Fibroblast of lung (primary cell): Measurements from ENCODE around the gene TREH. TPM values are rescaled to one million over a fixed set of nuclear protein-coding genes. Genes with fewer than 3 reads are reported as not detected.

ENCODE experiments used
- DNase-seq, 2 donors: peaks; one replicate each; pipeline versions ENCODE4 v3.0.0 to v3.0.0-alpha.2; 2010; ENCODE audit warnings: low read depth in 2 of 2
- H2AFZ ChIP-seq: 2 replicates; pipeline ENCODE4 v1.5.1; 2012; ENCODE audit warnings: low read length, control low read depth, inconsistent platforms
- H3K27ac ChIP-seq: 2 replicates; pipeline ENCODE4 v1.5.1; 2011; ENCODE audit warnings: low read length, control low read depth; ENCODE audit not compliant: insufficient read depth
- H3K27me3 ChIP-seq: 2 replicates; pipeline ENCODE4 v1.5.1; 2011; ENCODE audit warnings: mild to moderate bottlenecking, low read length; ENCODE audit not compliant: control insufficient read depth, insufficient read depth
- H3K36me3 ChIP-seq: 2 replicates; pipeline ENCODE4 v1.5.1; 2011; ENCODE audit warnings: low read length; ENCODE audit not compliant: control insufficient read depth, insufficient read depth
- H3K4me1 ChIP-seq: 2 replicates; pipeline ENCODE4 v1.5.1; 2011; ENCODE audit warnings: low read length; ENCODE audit not compliant: control insufficient read depth, insufficient read depth; ENCODE audit errors: extremely low read depth
- H3K4me2 ChIP-seq: 2 replicates; pipeline ENCODE4 v1.5.1; 2011; ENCODE audit warnings: low read length, control low read depth; ENCODE audit not compliant: insufficient read depth; ENCODE audit errors: extremely low read depth
- H3K4me3 ChIP-seq, 4 experiments: fragments of 200-600 bp in 1 of 4; sonication (generic) in 1 of 4; replicated peaks in 1 of 4; 2 replicates each; pipeline ENCODE4 v1.5.1; 2011 to 2016; ENCODE audit warnings: low read length in 4 of 4, low read depth in 3 of 4, mild to moderate bottlenecking in 3 of 4, control low read depth in 2 of 4, inconsistent platforms in 1 of 4, mixed read lengths in 1 of 4; ENCODE audit not compliant: insufficient read depth in 1 of 4; ENCODE audit errors: control extremely low read depth in 1 of 4
- H3K79me2 ChIP-seq: 2 replicates; pipeline ENCODE4 v1.5.1; 2012; ENCODE audit warnings: mild to moderate bottlenecking, low read length, inconsistent platforms; ENCODE audit not compliant: control insufficient read depth, insufficient read depth
- H3K9ac ChIP-seq: 2 replicates; pipeline ENCODE4 v1.5.1; 2011; ENCODE audit warnings: mild to moderate bottlenecking, low read length, control low read depth; ENCODE audit not compliant: insufficient read depth
- H3K9me3 ChIP-seq: 2 replicates; pipeline ENCODE4 v1.5.1; 2012; ENCODE audit warnings: low read depth, low read length; ENCODE audit not compliant: control insufficient read depth, insufficient read depth
- H4K20me1 ChIP-seq: 2 replicates; pipeline ENCODE4 v1.5.1; 2011; ENCODE audit warnings: low read length; ENCODE audit not compliant: control insufficient read depth, insufficient read depth; ENCODE audit errors: extremely low read depth
- EZH2 ChIP-seq: IDR thresholded peaks from 2 replicates; pipeline ENCODE4 v1.5.1; 2012; ENCODE audit warnings: low read length, control low read depth, mild to moderate bottlenecking; ENCODE audit errors: missing control alignments
- polyA plus RNA-seq, 2 donors: library from polyadenylated mRNA; depleted of rRNA in 1 of 2; stranded (reverse) in 1 of 2; unstranded in 1 of 2; fragments of >200 nt; gene quantifications; 2 replicates each; pipeline ENCODE4 v1.2.1, GENCODE V29; 2011 to 2012; ENCODE audit warnings: missing spikeins in 1 of 2
- total RNA-seq: library from RNA; depleted of rRNA; stranded (reverse); fragments of >200 nt; gene quantifications from 2 replicates; pipeline ENCODE4 v1.2.1, GENCODE V29; 2014
- TF ChIP-seq, protein P1 (sequence below), 2 donors: IDR thresholded peaks in 1 of 2; conservative IDR thresholded peaks in 1 of 2; 1 replicate in 1 of 2; 2 replicates in 1 of 2; pipeline ENCODE4 v1.5.1; 2011 to 2012; ENCODE audit warnings: low read length in 2 of 2, control low read depth in 1 of 2, inconsistent platforms in 1 of 2, low read depth in 1 of 2, mild to moderate bottlenecking in 1 of 2

Gene TREH
- total and polyA plus RNA-seq, 2 donors (not counting 1 experiment from before 2014, with no cell fraction given), result not detected

DNA sequence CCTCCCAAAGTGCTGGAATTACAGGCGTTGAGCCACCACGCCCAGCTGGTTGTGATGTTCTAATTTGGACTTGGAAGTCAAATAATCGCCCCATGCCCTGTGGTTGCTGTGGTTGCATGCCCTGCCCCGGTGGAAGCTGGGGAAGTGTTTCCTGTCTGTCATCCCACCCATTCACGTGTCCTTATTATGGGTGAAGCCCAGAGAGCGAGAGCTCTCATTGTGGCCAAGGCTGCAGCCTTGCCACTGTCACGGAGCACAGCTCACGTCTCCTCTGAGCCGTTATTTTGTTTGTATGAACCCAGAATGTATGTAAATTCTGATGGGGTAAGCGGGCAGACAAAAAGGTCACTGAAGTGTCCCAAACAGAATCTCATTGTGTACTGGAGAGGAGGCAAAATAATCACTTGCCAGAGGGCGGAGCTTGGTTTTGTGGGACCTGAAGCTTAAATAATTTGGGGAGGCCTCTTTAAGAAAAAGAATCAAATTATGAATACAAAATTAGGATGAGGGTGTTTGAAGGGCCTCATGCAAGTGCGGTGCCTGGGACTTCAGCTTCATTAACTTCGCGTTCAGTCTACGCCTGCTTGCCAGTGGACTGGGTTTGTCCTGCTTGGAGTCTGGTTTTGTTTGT, 25.8 kb upstream of the TREH start:
- Histone ChIP-seq H3K9me3 (no peaks in the 10 kb centered on the region), H3K27ac (no peak overlapping the region), H3K27me3 (peaks cover 10% of the 10 kb centered on the region), H2AFZ (no peak overlapping the region), H3K36me3 (no peaks in the 10 kb centered on the region), H3K9ac (no peak overlapping the region), H3K4me3 (no peak overlapping the region), H3K4me1 (no peaks in the 10 kb centered on the region), H3K79me2 (no peaks in the 10 kb centered on the region), H4K20me1 (no peaks in the 10 kb centered on the region), H3K4me2 (no peak overlapping the region)
- DNase-seq, result no peak
- TF ChIP-seq, protein P1, sequence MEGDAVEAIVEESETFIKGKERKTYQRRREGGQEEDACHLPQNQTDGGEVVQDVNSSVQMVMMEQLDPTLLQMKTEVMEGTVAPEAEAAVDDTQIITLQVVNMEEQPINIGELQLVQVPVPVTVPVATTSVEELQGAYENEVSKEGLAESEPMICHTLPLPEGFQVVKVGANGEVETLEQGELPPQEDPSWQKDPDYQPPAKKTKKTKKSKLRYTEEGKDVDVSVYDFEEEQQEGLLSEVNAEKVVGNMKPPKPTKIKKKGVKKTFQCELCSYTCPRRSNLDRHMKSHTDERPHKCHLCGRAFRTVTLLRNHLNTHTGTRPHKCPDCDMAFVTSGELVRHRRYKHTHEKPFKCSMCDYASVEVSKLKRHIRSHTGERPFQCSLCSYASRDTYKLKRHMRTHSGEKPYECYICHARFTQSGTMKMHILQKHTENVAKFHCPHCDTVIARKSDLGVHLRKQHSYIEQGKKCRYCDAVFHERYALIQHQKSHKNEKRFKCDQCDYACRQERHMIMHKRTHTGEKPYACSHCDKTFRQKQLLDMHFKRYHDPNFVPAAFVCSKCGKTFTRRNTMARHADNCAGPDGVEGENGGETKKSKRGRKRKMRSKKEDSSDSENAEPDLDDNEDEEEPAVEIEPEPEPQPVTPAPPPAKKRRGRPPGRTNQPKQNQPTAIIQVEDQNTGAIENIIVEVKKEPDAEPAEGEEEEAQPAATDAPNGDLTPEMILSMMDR (conservative IDR thresholded peaks at IDR 0.05 in 1 of 2, IDR thresholded peaks at IDR 0.05 in 1 of 2; ENCODE audit: low read depth in 1 of 2, low read length in 2 of 2), result no peak
- no peak for TF ChIP-seq EZH2

DNA sequence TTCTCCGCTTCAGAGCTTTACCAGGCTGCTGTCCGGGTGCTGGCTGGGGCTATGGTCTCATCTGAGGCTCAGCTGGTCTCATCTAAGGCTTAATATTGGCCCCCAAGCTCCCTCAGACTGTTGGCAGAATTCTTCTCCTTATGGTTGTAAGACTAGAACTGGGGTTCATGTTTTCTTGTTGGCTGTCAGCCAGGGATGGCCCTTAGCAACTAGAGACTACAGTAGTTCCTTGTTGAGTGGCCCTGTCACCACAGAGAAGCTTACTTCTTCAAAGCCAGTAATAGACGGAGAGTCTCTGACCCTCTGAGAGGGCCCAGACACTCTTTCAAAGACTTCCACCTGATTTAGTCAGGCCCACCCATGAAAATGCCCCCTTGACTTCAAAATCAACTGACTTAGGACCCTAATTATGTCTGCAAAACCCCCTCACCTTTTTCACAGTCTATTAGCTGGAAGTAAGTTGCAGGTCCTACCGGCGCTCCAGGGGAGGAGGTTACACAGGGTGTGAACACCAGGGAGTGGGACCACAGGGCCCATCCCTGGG, 24.2 kb upstream of the TREH start:
- H3K27me3 ChIP-seq, result peaks cover 10% of the 10 kb centered on the region
- H3K4me3 ChIP-seq, result no peak overlapping the region
- no peaks in the 10 kb centered on the region for H3K36me3 ChIP-seq

DNA sequence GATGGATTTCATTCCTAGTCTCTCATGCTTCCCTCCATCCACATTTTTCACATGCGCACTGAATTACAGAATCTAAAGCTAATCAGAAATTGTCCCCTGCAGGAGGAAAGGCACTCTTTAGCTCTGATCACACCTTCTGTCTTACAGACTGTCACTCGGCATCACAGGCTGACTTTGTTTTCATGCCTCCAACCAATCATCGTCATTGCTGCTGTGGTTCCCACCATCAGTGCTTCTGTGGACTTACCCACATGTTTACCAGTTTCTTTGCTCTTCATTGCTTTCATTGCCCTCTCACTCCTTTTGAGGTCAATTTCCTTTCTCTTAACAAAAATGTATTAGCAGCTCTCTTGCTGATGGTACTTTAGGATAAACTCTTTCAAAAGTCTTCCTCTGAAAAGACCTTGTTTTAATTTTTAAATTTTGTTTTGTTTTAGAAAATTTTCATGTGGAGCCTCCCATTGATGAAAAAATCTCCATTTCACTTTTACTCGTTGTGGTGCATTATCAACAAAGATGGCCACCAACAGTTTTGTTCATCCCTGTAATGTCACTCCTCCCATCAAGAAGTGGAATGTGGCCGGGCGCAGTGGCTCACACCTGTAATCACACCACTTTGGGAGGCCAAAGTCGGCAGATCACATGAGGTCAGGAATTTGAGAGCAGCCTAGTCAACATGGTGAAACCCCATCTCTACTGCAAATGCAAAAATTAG, 20.2 kb upstream of the TREH start:
- no peaks in the 10 kb centered on the region for H3K27me3 ChIP-seq
- no peak overlapping the region for H3K4me2 ChIP-seq
- H3K4me1 ChIP-seq, result no peaks in the 10 kb centered on the region
- no peaks in the 10 kb centered on the region for H3K79me2 ChIP-seq
- H3K36me3 ChIP-seq, result no peaks in the 10 kb centered on the region
- H4K20me1 ChIP-seq, result no peaks in the 10 kb centered on the region
- DNase-seq, result no peak
- no peaks in the 10 kb centered on the region for H3K9me3 ChIP-seq
- no peak overlapping the region for H3K9ac ChIP-seq
- no peak overlapping the region for H3K4me3 ChIP-seq
- TF ChIP-seq, protein P1 (conservative IDR thresholded peaks at IDR 0.05 in 1 of 2, IDR thresholded peaks at IDR 0.05 in 1 of 2; ENCODE audit: low read depth in 1 of 2, low read length in 2 of 2), result no peak
- no peak for TF ChIP-seq EZH2
- no peak overlapping the region for H2AFZ ChIP-seq
- no peak overlapping the region for H3K27ac ChIP-seq

More for the DNA sequence above, 24.2 kb upstream of the TREH start:
- TF ChIP-seq, protein P1 (conservative IDR thresholded peaks at IDR 0.05 in 1 of 2, IDR thresholded peaks at IDR 0.05 in 1 of 2; ENCODE audit: low read depth in 1 of 2, low read length in 2 of 2), result no peak
- no peak for TF ChIP-seq EZH2
- Histone ChIP-seq H3K4me2 (no peak overlapping the region), H2AFZ (no peak overlapping the region), H3K9me3 (no peaks in the 10 kb centered on the region), H3K4me1 (no peaks in the 10 kb centered on the region), H4K20me1 (no peaks in the 10 kb centered on the region), H3K27ac (no peak overlapping the region), H3K79me2 (no peaks in the 10 kb centered on the region), H3K9ac (no peak overlapping the region)
- no peak for DNase-seq
